ENCODE measurements around the gene ADGRG3.

- TF ChIP-seq GTF2F1 (IDR thresholded peaks at IDR 0.05; ENCODE audit: low read length), result no peak
- TF ChIP-seq NR3C1 (CRISPR knock-in tag; IDR thresholded peaks at IDR 0.05), result no peak
- no peak for TF ChIP-seq NR2F1 (CRISPR knock-in tag; IDR thresholded peaks at IDR 0.05)
- no peak for TF ChIP-seq ARNT (IDR thresholded peaks at IDR 0.05)
- TF ChIP-seq, protein P1, sequence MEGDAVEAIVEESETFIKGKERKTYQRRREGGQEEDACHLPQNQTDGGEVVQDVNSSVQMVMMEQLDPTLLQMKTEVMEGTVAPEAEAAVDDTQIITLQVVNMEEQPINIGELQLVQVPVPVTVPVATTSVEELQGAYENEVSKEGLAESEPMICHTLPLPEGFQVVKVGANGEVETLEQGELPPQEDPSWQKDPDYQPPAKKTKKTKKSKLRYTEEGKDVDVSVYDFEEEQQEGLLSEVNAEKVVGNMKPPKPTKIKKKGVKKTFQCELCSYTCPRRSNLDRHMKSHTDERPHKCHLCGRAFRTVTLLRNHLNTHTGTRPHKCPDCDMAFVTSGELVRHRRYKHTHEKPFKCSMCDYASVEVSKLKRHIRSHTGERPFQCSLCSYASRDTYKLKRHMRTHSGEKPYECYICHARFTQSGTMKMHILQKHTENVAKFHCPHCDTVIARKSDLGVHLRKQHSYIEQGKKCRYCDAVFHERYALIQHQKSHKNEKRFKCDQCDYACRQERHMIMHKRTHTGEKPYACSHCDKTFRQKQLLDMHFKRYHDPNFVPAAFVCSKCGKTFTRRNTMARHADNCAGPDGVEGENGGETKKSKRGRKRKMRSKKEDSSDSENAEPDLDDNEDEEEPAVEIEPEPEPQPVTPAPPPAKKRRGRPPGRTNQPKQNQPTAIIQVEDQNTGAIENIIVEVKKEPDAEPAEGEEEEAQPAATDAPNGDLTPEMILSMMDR (CRISPR knock-in tag; IDR thresholded peaks at IDR 0.05), result no peak
Observed at GRCh38 chr16:57658878-57659674, 9.0 kb upstream of the ADGRG3 start.

Measured in HepG2 (cell line).